ENCODE measurements around the gene ARID1B. TPM values are rescaled to one million over a fixed set of nuclear protein-coding genes. Genes with fewer than 3 reads are reported as not detected.
A peak's percentile ranks its signal among the peaks of the same experiment; 100 is the strongest.

ARID1B gene
- total RNA-seq, 5 donors from 2014 or later (not counting 1 experiment from before 2014, with no cell fraction given) = 103 to 161 (median 108) TPM

DNA sequence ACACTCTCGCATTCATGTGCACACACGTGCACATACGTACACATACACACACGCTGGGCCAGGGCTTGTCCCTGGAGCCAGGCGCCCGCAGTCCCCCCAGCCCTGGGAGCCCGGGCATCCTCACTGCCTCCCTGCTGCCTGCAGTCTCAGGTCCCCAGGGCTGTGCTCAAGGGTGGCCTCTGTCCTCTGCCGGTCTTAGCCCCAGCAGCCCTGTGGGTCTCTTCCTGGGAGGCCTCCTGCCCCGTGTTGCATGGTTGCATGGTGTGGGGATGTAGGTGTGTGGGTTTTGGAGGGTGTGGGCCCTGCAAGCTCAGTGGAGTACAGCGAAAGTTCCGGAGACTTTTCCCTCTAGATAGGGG is 444.6 kb downstream of the ARID1B start:
- H3K4me3 Mint-ChIP-seq = peak overlapping the region; percentile 78 to 79 (median 78)
- no peaks in the 10 kb centered on the region for H3K36me3 Mint-ChIP-seq
- Histone ChIP-seq H3K27me3 (replicated peaks in 1 of 2; ENCODE audit: control insufficient read depth in 2 of 2, extremely low read depth in 1 of 2, insufficient read depth in 2 of 2, low read length in 1 of 2) (peaks cover 0 to 13% of the 10 kb centered on the region in 2 experiments), H3K4me3 (ENCODE audit: control insufficient read depth in 1 of 2, extremely low read depth in 1 of 2, low read length in 1 of 2) (no peak overlapping the region), H3K36me3 (ENCODE audit: control insufficient read depth in 2 of 2, extremely low read depth in 1 of 2, insufficient read depth in 1 of 2, low read length in 1 of 2) (no peaks in the 10 kb centered on the region), H3K4me1 (ENCODE audit: control insufficient read depth in 1 of 2, extremely low read depth in 1 of 2, insufficient read depth in 2 of 2, low read length in 2 of 2) (peaks cover 24 to 39% of the 10 kb centered on the region in 2 experiments), H3K27ac (ENCODE audit: low read length) (no peak overlapping the region), H3K9me3 (no peaks in the 10 kb centered on the region)
- H3K27me3 Mint-ChIP-seq = no peaks in the 10 kb centered on the region
- ATAC-seq (replicated peaks in 1 of 4) (peak in 1 of 4 experiments; percentile 4), DNase-seq (peak in 1 of 35 experiments; percentile 12)
- peak overlapping the region in 1 of 2 donors; percentile 15 for H3K27ac Mint-ChIP-seq
- peaks cover 33 to 48% (median 44%) of the 10 kb centered on the region in 3 donors for H3K4me1 Mint-ChIP-seq
- no peaks in the 10 kb centered on the region for H3K9me3 Mint-ChIP-seq
- CTCF ChIA-PET = no interaction called here
- 95% methylated on average over 9 of the region's 11 CpGs for WGBS (ENCODE audit: insufficient coverage)
- POLR2A ChIA-PET = no interaction called here

DNA sequence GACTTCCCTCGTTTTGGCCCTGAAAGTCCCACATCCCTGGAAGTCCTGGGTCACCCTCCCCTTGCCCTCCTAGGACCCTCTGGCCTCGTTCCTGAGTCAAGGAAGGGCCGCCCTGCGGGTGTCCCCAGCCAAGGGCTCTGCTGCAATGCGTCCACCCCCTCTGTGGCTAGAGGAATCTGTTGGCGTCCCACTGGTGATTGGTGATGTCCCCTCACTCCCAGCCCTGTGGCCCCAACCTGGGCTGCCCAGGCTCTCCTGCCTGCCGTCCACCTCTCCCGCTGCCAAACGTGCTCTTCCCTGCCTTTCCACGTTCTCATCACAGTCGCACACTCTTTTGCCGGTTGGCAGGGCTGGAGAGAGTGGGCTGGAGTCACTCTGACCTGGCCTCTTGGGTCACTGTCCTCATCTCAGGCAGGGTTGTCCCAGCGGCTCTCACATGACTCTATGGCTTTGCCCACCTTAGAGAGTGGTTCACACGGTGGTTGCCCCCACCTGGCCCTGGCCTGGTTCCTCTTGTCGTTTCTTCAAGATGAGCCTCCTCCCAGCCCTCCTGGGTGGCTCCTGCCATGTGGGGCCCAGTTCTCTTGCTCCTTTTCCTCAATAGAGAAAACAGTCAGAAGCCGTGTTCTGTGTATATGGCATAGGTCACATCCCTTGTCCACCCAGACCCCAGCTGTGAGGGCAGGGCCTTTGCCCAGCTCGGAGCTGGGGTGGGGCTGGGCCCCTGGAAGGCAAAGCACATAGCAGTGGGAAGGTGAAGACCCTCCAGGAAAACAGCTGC is 445.2 kb downstream of the ARID1B start:
- ATAC-seq (replicated peaks in 1 of 4) = no peak

DNA sequence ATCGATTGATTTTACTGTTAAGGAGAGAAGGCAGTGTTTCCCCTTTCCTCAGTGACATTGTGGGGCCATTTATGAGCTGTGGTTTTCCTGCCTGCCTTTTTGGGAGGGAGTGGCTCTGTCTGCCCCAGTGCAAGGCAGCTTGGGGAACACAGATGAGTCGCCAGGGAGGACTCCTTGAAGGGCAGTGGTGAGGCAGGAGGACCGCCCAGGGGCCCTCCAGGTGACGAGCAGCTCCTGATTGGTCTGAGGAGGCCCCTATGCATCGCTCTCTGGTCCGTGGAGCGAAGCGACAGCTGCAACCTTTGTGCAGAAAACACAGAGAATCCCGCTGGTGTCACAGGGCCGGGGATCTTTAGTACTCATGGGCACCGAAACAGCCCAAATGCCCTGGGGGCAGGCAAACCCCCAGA is 445.8 kb downstream of the ARID1B start:
- ChIA-PET CTCF (interaction anchor here in 1 of 2 donors (0.7 to 1.0 kb wide), 2 partner anchors 13 to 1908 kb away, joined by 3 to 5 read pairs; no protein-coding TSS in a partner anchor), POLR2A (interaction anchor here in 1 of 2 donors (0.6 kb wide), 1 partner anchor 744 kb away, joined by 4 read pairs; no protein-coding TSS in a partner anchor)
- Mint-ChIP-seq H3K36me3 (no peaks in the 10 kb centered on the region), H3K27me3 (no peaks in the 10 kb centered on the region), H3K4me3 (peak overlapping the region in 1 of 3 donors; percentile 78), H3K9me3 (no peaks in the 10 kb centered on the region), H3K4me1 (peaks cover 45 to 60% (median 56%) of the 10 kb centered on the region in 3 donors), H3K27ac (no peak overlapping the region)
- H3K9me3 ChIP-seq = no peaks in the 10 kb centered on the region
- DNase-seq (peak in 2 of 35 experiments; percentile 12 to 15), ATAC-seq (replicated peaks in 1 of 4) (no peak)
- no peaks in the 10 kb centered on the region for H3K36me3 ChIP-seq (ENCODE audit: control insufficient read depth in 2 of 2, extremely low read depth in 1 of 2, insufficient read depth in 1 of 2, low read length in 1 of 2)
- H3K27me3 ChIP-seq (replicated peaks in 1 of 2; ENCODE audit: control insufficient read depth in 2 of 2, extremely low read depth in 1 of 2, insufficient read depth in 2 of 2, low read length in 1 of 2) = peaks cover 0 to 13% of the 10 kb centered on the region in 2 experiments
- H3K27ac ChIP-seq (ENCODE audit: low read length) = no peak overlapping the region
- peak overlapping the region in 1 of 2 donors; percentile 26 for H3K4me3 ChIP-seq (ENCODE audit: control insufficient read depth in 1 of 2, extremely low read depth in 1 of 2, low read length in 1 of 2)
- peaks cover 35 to 51% of the 10 kb centered on the region in 2 experiments for H3K4me1 ChIP-seq (ENCODE audit: control insufficient read depth in 1 of 2, extremely low read depth in 1 of 2, insufficient read depth in 2 of 2, low read length in 2 of 2)
- whole genome bisulfite sequencing (ENCODE audit: insufficient coverage) = 61% methylated on average over 8 of the region's 11 CpGs

More for the DNA sequence above, 445.2 kb downstream of the ARID1B start:
- Histone ChIP-seq H3K4me3 (ENCODE audit: control insufficient read depth in 1 of 2, extremely low read depth in 1 of 2, low read length in 1 of 2) (no peak overlapping the region), H3K4me1 (ENCODE audit: control insufficient read depth in 1 of 2, extremely low read depth in 1 of 2, insufficient read depth in 2 of 2, low read length in 2 of 2) (peaks cover 30 to 44% of the 10 kb centered on the region in 2 experiments), H3K36me3 (ENCODE audit: control insufficient read depth in 2 of 2, extremely low read depth in 1 of 2, insufficient read depth in 1 of 2, low read length in 1 of 2) (no peaks in the 10 kb centered on the region), H3K27me3 (replicated peaks in 1 of 2; ENCODE audit: control insufficient read depth in 2 of 2, extremely low read depth in 1 of 2, insufficient read depth in 2 of 2, low read length in 1 of 2) (peaks cover 0 to 13% of the 10 kb centered on the region in 2 experiments), H3K9me3 (no peaks in the 10 kb centered on the region), H3K27ac (ENCODE audit: low read length) (no peak overlapping the region)
- H3K27ac Mint-ChIP-seq = peak overlapping the region in 1 of 2 donors; percentile 20
- ChIA-PET POLR2A (interaction anchor here (0.6 kb wide), 2 partner anchors 55 to 745 kb away, joined by 3 to 4 read pairs; no protein-coding TSS in a partner anchor), CTCF (interaction anchor here in 1 of 2 donors (1.0 kb wide), 1 partner anchor 1907 kb away, joined by 3 read pairs; no protein-coding TSS in a partner anchor)
- no peaks in the 10 kb centered on the region for H3K9me3 Mint-ChIP-seq
- peak overlapping the region; percentile 4 to 78 (median 70) for H3K4me3 Mint-ChIP-seq
- peak in 2 of 35 experiments; percentile 5 to 13 for DNase-seq
- no peaks in the 10 kb centered on the region for H3K27me3 Mint-ChIP-seq
- WGBS (ENCODE audit: insufficient coverage) = 93% methylated on average over 13 of the region's 17 CpGs
- H3K36me3 Mint-ChIP-seq = no peaks in the 10 kb centered on the region
- peaks cover 39 to 54% (median 49%) of the 10 kb centered on the region in 3 donors for H3K4me1 Mint-ChIP-seq

DNA sequence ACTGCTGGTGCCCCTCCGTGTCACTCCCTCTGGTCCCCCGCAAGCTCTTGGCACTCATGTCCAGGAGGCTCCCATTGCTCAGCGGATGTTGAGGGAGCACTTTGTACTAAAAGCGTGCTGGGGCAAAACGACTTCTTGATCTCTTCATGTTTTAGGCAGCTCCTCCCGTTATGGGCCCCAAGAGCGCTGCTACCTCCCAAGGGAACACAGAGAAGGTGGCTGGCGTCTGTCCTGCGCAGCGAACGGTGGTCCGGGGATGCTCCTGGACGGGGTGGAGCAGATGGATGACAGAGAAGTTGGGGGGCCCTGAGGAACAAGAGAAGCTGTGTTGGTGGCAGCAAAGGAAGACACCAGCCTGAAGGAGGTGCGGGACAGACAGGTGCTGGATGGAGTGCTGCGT is 446.3 kb downstream of the ARID1B start:
- ChIA-PET CTCF (interaction anchor here in 1 of 2 donors (0.7 kb wide), 1 partner anchor 13 kb away, joined by 5 read pairs; no protein-coding TSS in a partner anchor), POLR2A (no interaction called here)
- Mint-ChIP-seq H3K9me3 (no peaks in the 10 kb centered on the region), H3K27ac (no peak overlapping the region), H3K4me1 (peaks cover 45 to 64% (median 57%) of the 10 kb centered on the region in 3 donors), H3K36me3 (no peaks in the 10 kb centered on the region), H3K27me3 (no peaks in the 10 kb centered on the region), H3K4me3 (peak overlapping the region in 1 of 3 donors; percentile 78)
- peaks cover 0 to 17% of the 10 kb centered on the region in 2 experiments for H3K27me3 ChIP-seq (replicated peaks in 1 of 2; ENCODE audit: control insufficient read depth in 2 of 2, extremely low read depth in 1 of 2, insufficient read depth in 2 of 2, low read length in 1 of 2)
- no peaks in the 10 kb centered on the region for H3K9me3 ChIP-seq
- ATAC-seq (replicated peaks in 1 of 4) (no peak), DNase-seq (peak in 1 of 35 experiments; percentile 12)
- no peaks in the 10 kb centered on the region for H3K36me3 ChIP-seq (ENCODE audit: control insufficient read depth in 2 of 2, extremely low read depth in 1 of 2, insufficient read depth in 1 of 2, low read length in 1 of 2)
- H3K4me3 ChIP-seq (ENCODE audit: control insufficient read depth in 1 of 2, extremely low read depth in 1 of 2, low read length in 1 of 2) = no peak overlapping the region
- no peak overlapping the region for H3K27ac ChIP-seq (ENCODE audit: low read length)
- peaks cover 35 to 56% of the 10 kb centered on the region in 2 experiments for H3K4me1 ChIP-seq (ENCODE audit: control insufficient read depth in 1 of 2, extremely low read depth in 1 of 2, insufficient read depth in 2 of 2, low read length in 2 of 2)
- 98% methylated on average over 12 of the region's 15 CpGs for WGBS (ENCODE audit: insufficient coverage)

DNA sequence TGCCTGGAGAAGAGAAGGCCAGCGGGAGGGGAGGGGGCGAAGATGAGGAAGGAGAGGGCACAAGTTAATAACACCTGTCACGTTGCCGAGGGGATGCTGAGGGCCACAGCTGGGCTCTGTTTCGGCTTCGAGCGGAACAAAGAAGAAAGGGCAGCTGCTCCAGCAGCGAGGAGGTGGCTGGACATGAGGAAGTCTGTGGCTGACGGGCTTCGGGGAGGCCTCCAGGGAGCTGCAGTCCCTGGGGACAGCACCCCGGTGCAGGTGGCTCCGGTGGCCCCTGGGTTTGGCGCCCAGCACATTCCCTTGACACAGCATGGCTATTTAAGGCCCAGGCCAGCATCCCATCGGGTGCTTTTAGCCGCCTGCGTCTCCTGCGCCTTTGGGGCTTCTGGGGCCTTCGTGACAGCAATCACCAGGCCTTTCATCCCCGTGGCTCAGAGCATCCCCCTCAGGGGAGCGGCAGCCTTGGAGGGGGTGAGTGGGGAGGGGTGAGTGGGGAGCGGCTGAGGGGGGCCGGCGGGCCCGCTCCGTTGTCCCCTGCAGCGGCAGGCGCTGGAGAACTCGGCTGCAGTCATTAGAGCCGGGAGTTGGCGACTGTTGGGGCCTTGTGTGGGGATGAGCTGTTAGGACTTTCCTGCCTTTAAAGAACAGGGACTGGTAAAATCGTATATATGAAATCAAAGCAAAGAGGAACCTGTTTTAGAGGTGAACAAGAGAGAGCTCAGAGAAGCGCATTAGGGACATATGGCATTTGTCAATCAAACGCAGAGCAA is 447.2 kb downstream of the ARID1B start:
- Mint-ChIP-seq H3K27me3 (no peaks in the 10 kb centered on the region), H3K36me3 (no peaks in the 10 kb centered on the region), H3K4me3 (peak overlapping the region in 1 of 3 donors; percentile 78), H3K27ac (no peak overlapping the region), H3K4me1 (peaks cover 52 to 72% (median 66%) of the 10 kb centered on the region in 3 donors), H3K9me3 (no peaks in the 10 kb centered on the region)
- peaks cover 0 to 17% of the 10 kb centered on the region in 2 experiments for H3K27me3 ChIP-seq (replicated peaks in 1 of 2; ENCODE audit: control insufficient read depth in 2 of 2, extremely low read depth in 1 of 2, insufficient read depth in 2 of 2, low read length in 1 of 2)
- ChIA-PET CTCF (interaction anchor here in 1 of 2 donors (0.7 kb wide), 1 partner anchor 846 kb away, joined by 4 read pairs; no protein-coding TSS in a partner anchor), POLR2A (no interaction called here)
- H3K9me3 ChIP-seq = no peaks in the 10 kb centered on the region
- no peaks in the 10 kb centered on the region for H3K36me3 ChIP-seq (ENCODE audit: control insufficient read depth in 2 of 2, extremely low read depth in 1 of 2, insufficient read depth in 1 of 2, low read length in 1 of 2)
- H3K4me3 ChIP-seq (ENCODE audit: control insufficient read depth in 1 of 2, extremely low read depth in 1 of 2, low read length in 1 of 2) = no peak overlapping the region
- peaks cover 35 to 60% of the 10 kb centered on the region in 2 experiments for H3K4me1 ChIP-seq (ENCODE audit: control insufficient read depth in 1 of 2, extremely low read depth in 1 of 2, insufficient read depth in 2 of 2, low read length in 2 of 2)
- no peak for ATAC-seq (replicated peaks in 1 of 4)
- WGBS (ENCODE audit: insufficient coverage) = 96% methylated on average over 28 of the region's 33 CpGs
- H3K27ac ChIP-seq (ENCODE audit: low read length) = no peak overlapping the region
- DNase-seq = peak in 1 of 35 experiments; percentile 7

All from T-cell (primary cell).